GM10847 (cell line): ENCODE measurements around the gene DUSP8.

ENCODE experiments used
- POLR2A ChIP-seq: IDR thresholded peaks from 2 replicates; pipeline ENCODE4 v1.6.1; 2011; ENCODE audit not compliant: insufficient read length; ENCODE audit errors: extremely low read depth

Gene DUSP8

DNA sequence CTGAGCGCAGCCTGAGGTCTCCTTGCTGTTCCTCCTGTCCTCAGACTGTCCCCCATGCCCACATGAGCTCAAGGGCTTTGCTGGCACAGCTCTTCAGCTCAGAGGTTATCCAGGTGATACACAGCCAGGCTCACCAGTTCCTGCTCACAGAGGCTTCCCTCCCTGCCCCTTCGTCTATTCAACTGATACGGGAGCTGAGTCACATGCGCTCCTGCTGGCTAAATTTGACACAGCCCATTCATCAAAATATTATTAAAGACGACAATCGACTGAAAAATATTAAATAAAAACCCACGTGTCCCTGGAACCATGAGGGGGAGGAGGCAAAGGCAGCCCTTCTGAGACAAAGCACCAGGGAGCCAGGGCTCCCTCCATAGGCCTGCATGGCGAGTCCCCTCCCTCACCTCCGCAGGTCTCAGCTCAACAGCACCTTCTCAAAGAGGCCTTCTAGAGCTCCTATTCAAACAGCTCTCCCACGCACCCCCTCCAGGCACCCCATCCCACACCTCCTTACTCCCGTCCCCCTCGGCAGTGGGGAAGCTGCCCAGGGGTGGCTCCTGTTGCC lies 40.5 kb downstream of the DUSP8 start:
- TF ChIP-seq POLR2A = no peak

- TF ChIP-seq POLR2A = no peak
These were observed 41.2 kb downstream of the DUSP8 start for GRCh38 chr11:1530686-1531448.

- no peak for TF ChIP-seq POLR2A
These were observed 42.3 kb downstream of the DUSP8 start for GRCh38 chr11:1529774-1530173.

DNA sequence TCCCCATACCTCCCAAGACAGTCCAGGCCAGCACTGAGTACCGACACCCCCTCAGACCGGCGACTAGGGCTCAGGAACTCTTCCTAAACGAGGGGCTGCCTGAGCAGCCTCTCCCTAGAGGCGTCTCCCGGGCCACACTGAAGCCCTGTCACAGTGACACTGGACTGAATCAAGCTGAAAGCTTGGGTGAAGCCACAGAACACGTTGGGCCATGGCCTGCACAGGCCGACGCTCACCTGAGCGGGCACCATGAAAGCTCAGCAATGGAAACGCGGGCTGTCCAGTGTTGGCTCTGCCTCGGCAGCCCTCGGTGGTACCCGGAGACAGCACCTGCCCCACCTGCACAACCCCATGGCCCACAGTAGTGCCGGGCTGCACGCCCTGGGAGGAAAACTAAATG lies 42.8 kb downstream of the DUSP8 start:
- TF ChIP-seq POLR2A = no peak

DNA sequence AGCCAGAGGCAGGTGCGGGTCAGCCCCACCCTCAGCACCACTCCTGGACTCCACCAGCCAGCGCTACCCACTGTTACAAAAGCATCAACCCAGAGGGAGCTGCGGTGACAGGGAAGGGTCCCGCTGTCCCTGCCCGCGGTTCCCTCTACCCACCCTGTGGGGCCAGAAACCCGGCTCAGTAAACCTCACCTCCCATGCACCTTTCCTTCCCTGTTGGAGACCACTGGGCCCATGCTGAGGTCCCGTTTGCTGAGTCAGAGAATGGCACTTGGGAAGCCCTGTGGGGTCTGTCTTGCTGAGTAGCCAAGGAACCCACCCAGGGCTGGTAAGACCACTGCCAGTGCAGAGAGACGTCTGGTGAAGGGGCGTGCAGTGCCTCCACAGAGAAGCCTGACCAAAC lies 43.4 kb downstream of the DUSP8 start:
- TF ChIP-seq POLR2A = no peak

DNA sequence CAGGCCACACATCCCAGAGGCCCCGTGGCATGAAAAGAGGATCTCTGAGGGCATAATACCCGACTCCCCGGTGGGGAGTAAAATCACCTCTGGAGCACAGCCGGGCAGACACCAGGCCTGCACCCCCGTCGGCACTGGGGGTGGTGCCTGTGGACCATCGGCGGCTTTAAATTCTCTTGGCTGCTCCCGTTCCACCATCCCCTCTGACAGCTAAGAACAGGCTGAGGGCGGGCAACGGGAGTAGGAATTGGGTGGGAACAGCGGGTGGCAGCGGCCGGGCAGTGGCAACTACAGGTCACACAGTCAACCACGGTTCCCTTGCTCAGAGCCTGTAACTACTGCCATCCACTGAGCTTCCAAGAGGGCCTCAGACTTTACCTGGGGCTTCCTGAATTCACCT lies 45.3 kb downstream of the DUSP8 start:
- no peak for TF ChIP-seq POLR2A

- no peak for TF ChIP-seq POLR2A
These were observed 48.3 kb downstream of the DUSP8 start for GRCh38 chr11:1523779-1524178.

DNA sequence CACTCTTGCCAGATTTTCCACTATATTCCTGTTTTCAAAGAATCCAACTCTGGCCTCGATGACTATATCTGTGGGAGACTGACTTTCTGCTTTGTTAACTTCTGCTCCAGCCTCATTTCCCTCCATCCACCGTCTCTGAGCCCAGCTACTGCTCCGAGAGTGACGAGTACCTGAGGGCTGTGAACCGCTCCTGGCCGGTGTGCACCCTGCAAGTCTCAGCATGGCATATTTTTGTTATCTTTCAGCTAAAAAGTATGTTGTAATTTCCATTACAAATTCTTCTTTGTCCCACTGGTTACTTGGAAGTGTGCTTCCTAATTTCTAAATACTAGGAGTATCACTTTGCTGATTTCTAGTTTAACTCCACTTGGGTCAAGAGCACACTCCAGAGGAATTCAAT lies 49.0 kb downstream of the DUSP8 start:
- TF ChIP-seq POLR2A = no peak

DNA sequence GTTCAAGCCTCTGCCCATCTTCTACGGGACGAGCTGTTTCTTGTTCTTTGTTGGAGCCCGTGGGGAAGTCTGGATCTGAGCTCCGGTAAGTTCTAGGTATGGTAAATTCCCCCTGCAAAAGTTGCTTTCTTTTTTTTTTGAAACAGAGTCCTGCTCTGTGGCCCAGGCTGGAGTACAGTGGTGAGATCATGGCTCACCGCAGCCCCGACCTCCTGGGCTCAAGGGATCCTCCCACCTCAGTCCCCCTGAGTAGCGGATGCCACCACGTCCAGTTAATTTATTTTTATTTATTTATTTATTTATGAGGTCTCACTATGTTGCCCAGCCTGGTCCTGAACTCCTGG lies 50.0 kb downstream of the DUSP8 start:
- no peak for TF ChIP-seq POLR2A

GRCh38 chr11:1521382-1522080 lies 50.5 kb downstream of the DUSP8 start:
- TF ChIP-seq POLR2A = no peak

- TF ChIP-seq POLR2A = no peak
These were observed 51.3 kb downstream of the DUSP8 start for GRCh38 chr11:1520663-1521267.

GRCh38 chr11:1520209-1520662 lies 51.8 kb downstream of the DUSP8 start:
- no peak for TF ChIP-seq POLR2A

DNA sequence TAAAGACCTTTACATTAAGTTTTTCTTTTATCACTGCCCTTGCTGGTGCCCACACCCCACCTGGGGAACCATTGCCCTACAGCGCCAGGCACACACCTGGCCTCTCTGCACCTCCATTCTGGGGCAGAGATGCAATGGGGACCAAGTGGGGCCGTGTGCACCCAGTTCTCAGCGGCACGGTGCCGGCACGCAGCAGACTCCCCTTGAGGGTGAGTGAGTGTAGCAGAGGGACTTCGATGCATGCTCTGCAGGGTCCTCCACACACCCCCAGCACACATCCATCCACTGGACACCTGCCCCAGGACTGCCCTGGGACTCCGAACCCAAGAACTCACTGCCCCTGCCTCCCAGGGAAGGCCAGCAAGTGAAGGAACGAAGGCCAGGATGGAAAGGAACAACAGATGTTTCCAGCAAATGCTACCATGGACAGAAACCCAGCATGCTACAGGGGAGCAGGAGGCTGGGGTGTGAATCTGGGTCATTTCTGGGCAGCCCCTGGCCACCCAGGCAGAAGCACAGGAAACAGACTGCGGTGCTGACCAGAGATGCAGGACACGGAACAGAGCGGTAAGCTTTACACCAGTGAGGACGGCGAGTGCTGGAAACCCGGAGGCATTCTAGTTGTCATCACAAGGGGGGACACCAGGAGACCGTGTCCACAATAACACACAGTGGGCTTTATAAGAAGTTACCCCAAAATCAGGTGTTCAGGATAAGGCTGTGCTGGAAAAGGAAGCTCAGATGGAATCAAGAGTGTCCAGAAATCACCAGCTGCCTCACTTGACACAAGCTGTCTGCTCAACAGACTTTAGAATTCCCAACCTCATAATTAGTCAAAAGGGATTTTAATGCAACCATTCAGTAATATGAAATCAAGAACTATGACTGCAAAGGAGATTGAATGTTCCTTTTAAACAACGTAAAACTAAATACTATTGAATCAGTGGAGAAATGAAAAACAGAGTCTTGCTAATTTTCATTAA lies 52.8 kb downstream of the DUSP8 start:
- no peak for TF ChIP-seq POLR2A

GRCh38 chr11:1518301-1518700 lies 53.8 kb downstream of the DUSP8 start:
- no peak for TF ChIP-seq POLR2A
